Measurements from ENCODE around the gene ZFHX2. TPM values are rescaled to one million over a fixed set of nuclear protein-coding genes. Genes with fewer than 3 reads are reported as not detected.

The ZFHX2 gene
- total RNA-seq, 1 donor from 2014 or later: 9.9 TPM

DNA sequence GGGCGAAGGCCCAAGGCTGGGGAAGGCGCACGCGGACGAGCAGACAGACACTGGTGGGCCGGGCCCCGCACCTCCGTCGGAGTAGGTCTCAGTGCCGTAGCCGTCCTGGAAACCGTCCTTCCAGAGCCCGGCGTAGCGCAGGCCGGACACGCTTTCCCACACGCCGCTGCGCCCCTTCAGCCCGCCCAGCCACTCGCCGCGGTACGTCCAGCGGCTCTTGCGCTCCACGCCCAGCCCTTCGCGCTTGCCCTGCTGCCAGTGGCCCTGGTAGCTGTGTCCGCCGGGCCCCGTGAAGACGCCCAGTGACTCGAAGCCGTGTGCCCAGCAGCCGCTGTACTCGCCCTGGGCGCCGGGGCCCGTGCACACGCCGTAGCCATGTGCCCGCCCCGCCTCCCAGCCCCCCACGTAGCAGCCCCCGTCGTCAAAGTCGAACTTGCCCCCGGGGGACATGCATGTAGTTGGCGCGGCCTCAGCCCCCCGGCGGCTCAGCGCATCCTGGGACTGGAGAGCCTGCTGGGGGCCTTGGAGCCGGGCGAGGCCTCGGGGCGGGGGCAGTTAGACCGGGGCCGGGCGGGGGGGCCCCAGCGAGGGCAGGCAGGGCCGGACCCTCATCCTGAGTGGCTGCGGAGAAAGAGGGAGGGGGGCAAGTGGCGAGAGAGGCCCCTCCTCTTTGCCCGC, 25.6 kb upstream of the ZFHX2 start:
- no peak overlapping the region for H3K4me3 Mint-ChIP-seq
- H3K27me3 Mint-ChIP-seq (ENCODE audit: low read depth): peaks cover 85% of the 10 kb centered on the region
- no peaks in the 10 kb centered on the region for H3K9me3 Mint-ChIP-seq
- TF ChIP-seq, protein P1, sequence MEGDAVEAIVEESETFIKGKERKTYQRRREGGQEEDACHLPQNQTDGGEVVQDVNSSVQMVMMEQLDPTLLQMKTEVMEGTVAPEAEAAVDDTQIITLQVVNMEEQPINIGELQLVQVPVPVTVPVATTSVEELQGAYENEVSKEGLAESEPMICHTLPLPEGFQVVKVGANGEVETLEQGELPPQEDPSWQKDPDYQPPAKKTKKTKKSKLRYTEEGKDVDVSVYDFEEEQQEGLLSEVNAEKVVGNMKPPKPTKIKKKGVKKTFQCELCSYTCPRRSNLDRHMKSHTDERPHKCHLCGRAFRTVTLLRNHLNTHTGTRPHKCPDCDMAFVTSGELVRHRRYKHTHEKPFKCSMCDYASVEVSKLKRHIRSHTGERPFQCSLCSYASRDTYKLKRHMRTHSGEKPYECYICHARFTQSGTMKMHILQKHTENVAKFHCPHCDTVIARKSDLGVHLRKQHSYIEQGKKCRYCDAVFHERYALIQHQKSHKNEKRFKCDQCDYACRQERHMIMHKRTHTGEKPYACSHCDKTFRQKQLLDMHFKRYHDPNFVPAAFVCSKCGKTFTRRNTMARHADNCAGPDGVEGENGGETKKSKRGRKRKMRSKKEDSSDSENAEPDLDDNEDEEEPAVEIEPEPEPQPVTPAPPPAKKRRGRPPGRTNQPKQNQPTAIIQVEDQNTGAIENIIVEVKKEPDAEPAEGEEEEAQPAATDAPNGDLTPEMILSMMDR (conservative IDR thresholded peaks at IDR 0.05): no peak
- peaks cover 12% of the 10 kb centered on the region for H3K4me1 Mint-ChIP-seq
- DNase-seq (ENCODE audit: low read depth, low spot score): no peak
- no peaks in the 10 kb centered on the region for H3K36me3 Mint-ChIP-seq (ENCODE audit: low read depth)
- no peak overlapping the region for H3K27ac Mint-ChIP-seq (ENCODE audit: unreplicated experiment)

DNA sequence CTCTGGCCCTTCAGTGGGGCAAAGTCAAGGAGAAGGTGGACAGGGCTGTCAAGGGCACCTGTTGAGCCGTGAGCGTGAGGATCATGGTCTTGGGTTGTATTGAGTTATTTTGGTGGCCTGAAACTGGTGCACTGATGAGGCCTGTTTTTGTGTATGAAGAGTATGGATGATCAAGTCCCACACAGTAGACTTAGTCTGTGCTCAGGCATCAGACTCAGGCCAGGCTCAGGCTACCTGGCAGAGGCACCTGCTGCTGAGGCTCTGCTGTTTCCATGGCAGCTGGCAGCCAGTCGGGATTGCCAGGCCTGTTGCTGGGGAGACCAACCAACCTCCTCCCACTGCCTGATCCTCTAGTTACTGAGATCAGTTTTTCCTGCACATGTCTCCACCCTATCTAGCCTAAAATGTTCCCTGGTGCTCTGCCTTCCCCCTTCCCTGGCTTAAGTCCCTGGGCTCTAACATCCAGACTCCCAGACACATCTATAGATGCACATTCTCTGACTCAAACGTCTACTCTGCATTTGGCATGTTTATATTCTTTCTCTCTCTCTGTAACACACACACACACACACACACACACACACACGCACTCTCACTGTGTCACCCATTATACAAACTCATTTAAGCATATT, 21.9 kb upstream of the ZFHX2 start:
- Mint-ChIP-seq H3K4me1 (peaks cover 17% of the 10 kb centered on the region), H3K9me3 (no peaks in the 10 kb centered on the region), H3K36me3 (ENCODE audit: low read depth) (no peaks in the 10 kb centered on the region), H3K27me3 (ENCODE audit: low read depth) (peaks cover 77% of the 10 kb centered on the region), H3K27ac (ENCODE audit: unreplicated experiment) (no peak overlapping the region), H3K4me3 (peak overlapping the region; percentile 13)
- TF ChIP-seq, protein P1 (conservative IDR thresholded peaks at IDR 0.05): no peak
- DNase-seq (ENCODE audit: low read depth, low spot score): no peak

DNA sequence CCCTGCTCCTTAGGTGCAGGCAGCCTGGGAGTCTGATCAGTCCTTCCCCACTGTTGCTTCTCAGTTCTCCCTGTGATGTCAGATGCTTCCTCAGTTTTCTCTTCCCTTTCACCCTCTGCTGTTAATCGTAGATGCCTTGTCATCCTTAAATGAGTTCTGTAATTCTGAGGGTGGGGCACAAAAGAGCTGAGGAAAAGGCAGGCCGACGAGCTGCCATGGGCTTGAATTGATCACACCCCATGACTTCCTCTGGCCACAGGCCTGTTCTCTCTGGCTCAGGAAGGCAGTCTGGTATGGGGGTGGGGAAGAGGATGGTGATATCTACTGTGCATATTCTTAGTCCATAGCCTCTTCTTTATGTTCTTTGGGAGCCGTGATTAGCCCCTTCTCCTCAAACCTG, 21.3 kb upstream of the ZFHX2 start:
- no peak for DNase-seq (ENCODE audit: low read depth, low spot score)
- Mint-ChIP-seq H3K4me1 (peaks cover 20% of the 10 kb centered on the region), H3K27me3 (ENCODE audit: low read depth) (peaks cover 73% of the 10 kb centered on the region), H3K9me3 (no peaks in the 10 kb centered on the region), H3K4me3 (peak overlapping the region; percentile 5), H3K36me3 (ENCODE audit: low read depth) (no peaks in the 10 kb centered on the region), H3K27ac (ENCODE audit: unreplicated experiment) (no peak overlapping the region)
- TF ChIP-seq, protein P1 (conservative IDR thresholded peaks at IDR 0.05): no peak

DNA sequence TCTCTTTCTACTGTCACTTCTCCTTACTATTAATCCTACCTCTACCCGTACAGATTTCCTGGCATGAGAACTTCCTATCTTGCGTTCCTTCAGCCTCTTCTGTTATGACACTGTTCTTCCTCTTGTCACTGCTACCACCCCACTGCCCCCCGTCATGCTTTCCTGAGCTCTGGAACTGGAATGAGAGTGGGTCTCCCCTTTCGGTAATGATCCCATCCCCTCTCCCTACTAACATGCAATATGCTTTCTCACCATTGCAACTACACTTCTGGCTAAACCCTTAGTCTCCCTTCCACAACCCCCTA, 20.9 kb upstream of the ZFHX2 start:
- no peak for DNase-seq (ENCODE audit: low read depth, low spot score)
- TF ChIP-seq, protein P1 (conservative IDR thresholded peaks at IDR 0.05): no peak
- peak overlapping the region; percentile 5 for H3K4me3 Mint-ChIP-seq
- H3K4me1 Mint-ChIP-seq: peaks cover 23% of the 10 kb centered on the region
- no peak overlapping the region for H3K27ac Mint-ChIP-seq (ENCODE audit: unreplicated experiment)
- H3K36me3 Mint-ChIP-seq (ENCODE audit: low read depth): no peaks in the 10 kb centered on the region
- H3K9me3 Mint-ChIP-seq: no peaks in the 10 kb centered on the region
- peaks cover 70% of the 10 kb centered on the region for H3K27me3 Mint-ChIP-seq (ENCODE audit: low read depth)

DNA sequence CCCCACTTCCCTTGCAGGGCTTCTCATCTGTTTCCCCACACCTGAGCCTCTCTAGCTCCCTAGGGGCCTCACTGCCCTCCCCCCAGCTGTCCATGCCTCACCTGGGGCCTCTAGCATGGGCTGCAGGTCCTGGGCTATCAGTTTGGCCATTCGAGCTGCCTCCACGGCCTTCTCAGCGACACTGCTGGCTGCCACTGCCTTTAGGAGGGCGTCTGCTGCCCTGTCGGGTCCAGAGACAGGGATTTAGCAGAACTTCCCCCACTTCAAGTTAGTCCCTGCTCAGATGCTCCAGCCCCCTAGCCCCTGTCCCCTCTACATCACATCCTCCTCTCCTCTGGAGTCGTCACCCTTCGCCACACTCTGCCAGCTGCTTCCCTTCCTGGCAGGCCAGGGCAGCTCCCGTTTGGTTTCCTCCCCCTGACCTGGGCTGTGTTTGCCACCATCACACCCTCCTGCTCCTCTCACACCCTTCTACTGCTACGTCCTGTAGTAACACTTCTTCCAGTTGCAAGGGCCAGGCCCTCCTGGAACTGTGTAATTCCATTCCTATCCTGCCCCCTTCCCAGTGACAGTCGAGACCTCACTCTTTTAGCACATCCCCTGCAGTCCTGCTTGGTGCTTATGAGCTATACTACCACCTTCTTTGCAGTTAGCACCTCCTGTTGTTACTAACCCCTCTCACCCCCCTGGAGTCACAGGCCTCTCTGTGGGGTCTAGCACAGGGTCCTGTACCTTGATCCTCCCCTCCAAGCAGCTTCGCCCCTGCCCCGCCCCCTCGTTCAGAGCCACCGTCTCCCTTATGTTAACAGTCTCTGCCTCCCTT, 20.3 kb upstream of the ZFHX2 start:
- Mint-ChIP-seq H3K27me3 (ENCODE audit: low read depth) (peaks cover 68% of the 10 kb centered on the region), H3K4me3 (peak overlapping the region; percentile 29), H3K27ac (ENCODE audit: unreplicated experiment) (peak overlapping the region; percentile 59), H3K4me1 (peaks cover 28% of the 10 kb centered on the region), H3K36me3 (ENCODE audit: low read depth) (no peaks in the 10 kb centered on the region), H3K9me3 (no peaks in the 10 kb centered on the region)
- DNase-seq (ENCODE audit: low read depth, low spot score): no peak
- TF ChIP-seq, protein P1 (conservative IDR thresholded peaks at IDR 0.05): no peak
